HFF-Myc (cell line): ENCODE results near the gene PGAP3.

ENCODE experiments used
- DNase-seq: peaks from one replicate; pipeline ENCODE4 v3.0.0-alpha.2; 2011; ENCODE audit warnings: low read depth; ENCODE audit errors: extremely low read depth
- H3K4me3 ChIP-seq: replicated peaks from 2 replicates; pipeline ENCODE4 v1.5.1; 2011; ENCODE audit warnings: low read depth, mild to moderate bottlenecking, control low read depth, low read length
- CTCF ChIP-seq: IDR thresholded peaks from 2 replicates; pipeline ENCODE4 v1.5.1; 2012; ENCODE audit warnings: mild to moderate bottlenecking, low read depth, low read length, control low read depth; ENCODE audit errors: missing control alignments

The PGAP3 gene

GRCh38 chr17:39669897-39670735 lies 17.7 kb downstream of the PGAP3 start:
- no peak overlapping the region for H3K4me3 ChIP-seq
- TF ChIP-seq CTCF: no peak
- no peak for DNase-seq

GRCh38 chr17:39667945-39668924 lies 19.6 kb downstream of the PGAP3 start, which contains the start of gene PNMT:
Gene PNMT (plus strand): TSS chr17:39668453. CDS start chr17:39668476, 23 bp downstream.
- TF ChIP-seq CTCF: peak; percentile 71
- peak within 1 kb of the TSS; percentile 24; the same call in 1 of the 2 replicates for H3K4me3 ChIP-seq
- DNase-seq: no peak

GRCh38 chr17:39667262-39667944 lies 20.5 kb downstream of the PGAP3 start:
- TF ChIP-seq CTCF: no peak
- DNase-seq: no peak
- H3K4me3 ChIP-seq: no peak overlapping the region

GRCh38 chr17:39666601-39667261 lies 21.1 kb downstream of the PGAP3 start:
- H3K4me3 ChIP-seq: no peak overlapping the region
- no peak for DNase-seq
- TF ChIP-seq CTCF: no peak

GRCh38 chr17:39666231-39666600 lies 21.6 kb downstream of the PGAP3 start:
- no peak for TF ChIP-seq CTCF
- H3K4me3 ChIP-seq: no peak overlapping the region
- no peak for DNase-seq
